Suprapubic skin (tissue), 4 donors: ENCODE data around the gene HPSE2. TPM values are rescaled to one million over a fixed set of nuclear protein-coding genes. Genes with fewer than 3 reads are reported as not detected.

ENCODE experiments used
- DNase-seq, 2 donors: peaks; one replicate each; pipeline ENCODE4 v3.0.0-alpha.2; 2019; ENCODE audit warnings: low spot score in 2 of 2
- H3K27ac ChIP-seq: fragments of 200-600 bp; sonication (generic); one replicate; pipeline ENCODE4 v1.5.1; 2019
- H3K27me3 ChIP-seq: fragments of 200-600 bp; sonication (generic); one replicate; pipeline ENCODE4 v1.5.1; 2019
- H3K36me3 ChIP-seq: fragments of 200-600 bp; sonication (generic); one replicate; pipeline ENCODE4 v1.5.1; 2019
- H3K4me1 ChIP-seq: fragments of 200-600 bp; sonication (generic); one replicate; pipeline ENCODE4 v1.5.1; 2019
- H3K4me3 ChIP-seq: fragments of 200-600 bp; sonication (generic); one replicate; pipeline ENCODE4 v1.5.1; 2019; ENCODE audit warnings: mild to moderate bottlenecking
- H3K9me3 ChIP-seq: fragments of 200-600 bp; sonication (generic); one replicate; pipeline ENCODE4 v1.5.1; 2019
- EP300 ChIP-seq: sonication (generic); formaldehyde crosslinking; IDR thresholded peaks from one replicate; pipeline ENCODE4 v1.6.1; 2017; ENCODE audit warnings: antibody characterized with exemption
- POLR2A ChIP-seq, 2 donors: fragments of 450-650 bp; IDR thresholded peaks; one replicate each; pipeline ENCODE4 v1.6.1; 2017; ENCODE audit warnings: antibody characterized with exemption in 2 of 2, mild to moderate bottlenecking in 2 of 2, moderate library complexity in 2 of 2
- POLR2AphosphoS5 ChIP-seq, 3 donors: sonication (generic); formaldehyde crosslinking; IDR thresholded peaks; one replicate each; pipeline ENCODE4 v1.6.1; 2017; ENCODE audit warnings: antibody characterized with exemption in 3 of 3
- WGBS: methylation state at CpG from one replicate; pipeline ENCODE4 v1.1.5; 2018; 5-methylcytosine and 5-hydroxymethylcytosine counted together
- total RNA-seq, 4 donors: library from RNA; depleted of rRNA; stranded (reverse); fragments of >200 nt; gene quantifications; one replicate each; pipeline ENCODE4 v1.1.0, GENCODE V29; 2016
- TF ChIP-seq, protein P1 (sequence below), 2 donors: fragments of 200-600 bp in 1 of 2; fragments of 450-650 bp in 1 of 2; sonication (generic) in 1 of 2; IDR thresholded peaks; one replicate each; pipeline ENCODE4 v1.5.1; 2016 to 2019; ENCODE audit warnings: antibody characterized with exemption in 2 of 2, mild to moderate bottlenecking in 1 of 2, moderate library complexity in 1 of 2

The HPSE2 gene
- total RNA-seq, 4 donors from 2014 or later: 0.95 to 1.3 (median 0.99) TPM

DNA sequence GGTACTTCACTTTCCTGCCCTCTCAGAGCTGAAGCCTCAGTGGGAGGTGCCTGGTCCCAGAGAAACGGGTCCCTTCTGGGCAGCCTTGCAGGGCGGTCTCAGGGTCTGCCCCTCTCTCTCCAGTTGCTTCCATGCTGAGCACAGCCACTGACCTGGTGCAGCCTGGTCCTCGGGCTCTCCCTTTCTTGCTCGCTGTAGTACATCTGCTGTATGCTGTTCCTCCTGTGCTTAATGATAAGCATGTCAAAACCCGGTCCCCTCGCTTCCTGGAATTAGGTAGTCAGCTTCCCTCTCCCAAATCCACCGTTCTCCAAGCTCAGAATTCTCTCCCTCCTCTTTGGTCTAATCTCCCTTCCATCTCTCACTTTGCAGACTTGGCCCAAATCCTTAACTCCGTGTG lies 777.9 kb downstream of the HPSE2 start:
- no peak for TF ChIP-seq EP300
- TF ChIP-seq POLR2A (IDR thresholded peaks at IDR 0.05): no peak
- no peak for TF ChIP-seq POLR2AphosphoS5 (IDR thresholded peaks at IDR 0.05)
- TF ChIP-seq, protein P1, sequence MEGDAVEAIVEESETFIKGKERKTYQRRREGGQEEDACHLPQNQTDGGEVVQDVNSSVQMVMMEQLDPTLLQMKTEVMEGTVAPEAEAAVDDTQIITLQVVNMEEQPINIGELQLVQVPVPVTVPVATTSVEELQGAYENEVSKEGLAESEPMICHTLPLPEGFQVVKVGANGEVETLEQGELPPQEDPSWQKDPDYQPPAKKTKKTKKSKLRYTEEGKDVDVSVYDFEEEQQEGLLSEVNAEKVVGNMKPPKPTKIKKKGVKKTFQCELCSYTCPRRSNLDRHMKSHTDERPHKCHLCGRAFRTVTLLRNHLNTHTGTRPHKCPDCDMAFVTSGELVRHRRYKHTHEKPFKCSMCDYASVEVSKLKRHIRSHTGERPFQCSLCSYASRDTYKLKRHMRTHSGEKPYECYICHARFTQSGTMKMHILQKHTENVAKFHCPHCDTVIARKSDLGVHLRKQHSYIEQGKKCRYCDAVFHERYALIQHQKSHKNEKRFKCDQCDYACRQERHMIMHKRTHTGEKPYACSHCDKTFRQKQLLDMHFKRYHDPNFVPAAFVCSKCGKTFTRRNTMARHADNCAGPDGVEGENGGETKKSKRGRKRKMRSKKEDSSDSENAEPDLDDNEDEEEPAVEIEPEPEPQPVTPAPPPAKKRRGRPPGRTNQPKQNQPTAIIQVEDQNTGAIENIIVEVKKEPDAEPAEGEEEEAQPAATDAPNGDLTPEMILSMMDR (IDR thresholded peaks at IDR 0.05): no peak
- DNase-seq: no peak
- 37% methylated on average over 8 of the region's 8 CpGs for WGBS
- peaks cover 7% of the 10 kb centered on the region for H3K4me1 ChIP-seq
- H3K36me3 ChIP-seq: no peaks in the 10 kb centered on the region
- no peak overlapping the region for H3K4me3 ChIP-seq
- H3K27me3 ChIP-seq: peaks cover 6% of the 10 kb centered on the region
- no peaks in the 10 kb centered on the region for H3K9me3 ChIP-seq
- H3K27ac ChIP-seq: no peak overlapping the region

DNA sequence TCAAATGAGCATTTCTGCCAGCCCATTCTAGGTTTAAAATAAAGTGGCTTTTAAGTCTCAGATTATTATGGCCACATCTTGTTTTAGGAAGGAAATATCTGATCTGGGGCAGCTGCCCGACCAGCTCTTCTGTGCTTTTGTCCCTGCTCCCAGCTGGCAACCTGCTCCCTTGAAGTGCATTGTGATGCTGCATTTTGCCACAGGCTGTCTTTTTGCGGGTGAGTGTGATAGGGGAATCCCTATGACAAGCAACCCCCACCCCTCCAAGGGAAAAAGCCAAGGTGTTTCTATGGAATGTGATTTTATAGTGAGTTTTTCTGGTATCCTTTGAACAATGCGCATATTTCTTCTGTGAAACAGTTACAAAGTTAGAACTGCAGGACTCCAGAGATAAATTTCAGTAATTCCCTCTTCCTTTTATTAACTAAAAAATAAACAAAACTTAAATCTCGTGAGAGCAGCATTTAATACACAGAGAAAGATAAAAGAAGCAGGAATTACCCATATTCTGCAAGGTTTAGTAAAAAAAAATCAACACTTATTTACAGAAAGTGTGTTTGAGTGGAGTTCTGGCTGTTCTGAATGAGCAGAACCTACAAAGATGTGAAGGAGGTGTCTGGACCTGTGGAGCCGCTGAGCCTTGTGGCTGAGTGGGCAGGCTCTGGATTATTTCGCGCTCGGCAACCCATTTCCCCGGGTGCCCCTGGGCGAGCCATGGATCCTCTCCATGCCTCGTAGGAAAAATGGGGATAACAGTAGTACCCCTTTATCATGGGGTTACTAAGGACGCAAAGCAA lies 778.8 kb downstream of the HPSE2 start:
- WGBS: 54% methylated on average over 12 of the region's 12 CpGs
- no peak for TF ChIP-seq POLR2AphosphoS5 (IDR thresholded peaks at IDR 0.05)
- TF ChIP-seq POLR2A (IDR thresholded peaks at IDR 0.05): no peak
- TF ChIP-seq, protein P1 (IDR thresholded peaks at IDR 0.05): no peak
- no peak for TF ChIP-seq EP300
- Histone ChIP-seq H3K4me1 (peaks cover 7% of the 10 kb centered on the region), H3K27me3 (peaks cover 6% of the 10 kb centered on the region), H3K36me3 (no peaks in the 10 kb centered on the region), H3K27ac (no peak overlapping the region), H3K4me3 (no peak overlapping the region), H3K9me3 (no peaks in the 10 kb centered on the region)
- no peak for DNase-seq

DNA sequence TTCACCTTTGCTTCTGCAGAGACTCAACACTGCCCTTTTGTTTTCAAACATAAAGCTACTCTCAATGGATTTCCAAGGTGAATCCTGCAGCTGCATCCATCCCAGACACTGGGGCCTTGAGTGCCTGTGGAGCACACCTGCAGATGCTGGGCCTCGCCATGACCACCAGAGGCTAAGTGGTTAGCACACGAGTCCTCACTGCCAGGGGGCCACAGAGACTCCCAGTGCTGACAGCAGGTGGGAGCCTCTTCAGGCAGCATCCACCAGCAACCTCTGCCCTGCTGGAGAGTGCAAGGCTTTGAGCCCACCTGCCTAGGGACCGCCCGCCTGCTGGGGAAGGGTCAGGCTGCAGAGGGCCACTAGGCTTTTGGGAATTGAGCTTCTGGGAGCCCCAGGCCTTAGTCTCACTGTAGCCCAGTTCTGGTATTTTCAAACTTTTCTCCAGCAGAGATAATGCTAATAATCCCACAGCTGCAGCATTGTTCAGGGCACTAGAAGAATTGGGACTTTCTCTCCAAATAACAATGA lies 779.5 kb downstream of the HPSE2 start:
- no peak for DNase-seq
- Histone ChIP-seq H3K36me3 (no peaks in the 10 kb centered on the region), H3K27me3 (peaks cover 6% of the 10 kb centered on the region), H3K4me3 (no peak overlapping the region), H3K4me1 (peaks cover 7% of the 10 kb centered on the region), H3K27ac (no peak overlapping the region), H3K9me3 (no peaks in the 10 kb centered on the region)
- no peak for TF ChIP-seq POLR2AphosphoS5 (IDR thresholded peaks at IDR 0.05)
- no peak for TF ChIP-seq EP300
- TF ChIP-seq POLR2A (IDR thresholded peaks at IDR 0.05): no peak
- TF ChIP-seq, protein P1 (IDR thresholded peaks at IDR 0.05): no peak
- WGBS: 92% methylated on average over 4 of the region's 4 CpGs

DNA sequence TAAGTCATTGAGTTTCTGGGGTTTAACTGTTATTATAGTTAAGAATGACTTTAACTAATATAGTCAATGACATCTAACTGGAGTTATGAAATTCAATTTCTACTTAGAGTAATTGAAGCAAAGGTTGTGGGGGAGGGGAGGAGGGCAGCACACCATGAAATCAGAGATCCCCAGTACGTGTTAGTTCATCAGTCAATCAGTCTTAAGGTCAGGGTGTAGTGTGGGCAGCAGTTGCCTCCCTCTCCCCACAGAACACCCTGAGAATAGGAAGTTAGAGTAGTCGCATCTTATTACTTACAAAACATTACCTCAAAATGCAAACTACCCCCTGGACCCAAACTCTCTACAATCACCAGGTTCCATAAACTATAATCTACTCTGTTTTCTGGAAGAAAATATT lies 781.9 kb downstream of the HPSE2 start:
- H3K36me3 ChIP-seq: no peaks in the 10 kb centered on the region
- peaks cover 6% of the 10 kb centered on the region for H3K27me3 ChIP-seq
- no peak for DNase-seq
- 80% methylated on average over 2 of the region's 2 CpGs for WGBS
- H3K9me3 ChIP-seq: no peaks in the 10 kb centered on the region
- no peak overlapping the region for H3K27ac ChIP-seq
- H3K4me3 ChIP-seq: no peak overlapping the region
- no peak for TF ChIP-seq EP300
- TF ChIP-seq POLR2A (IDR thresholded peaks at IDR 0.05): no peak
- no peak for TF ChIP-seq POLR2AphosphoS5 (IDR thresholded peaks at IDR 0.05)
- TF ChIP-seq, protein P1 (IDR thresholded peaks at IDR 0.05): no peak
- H3K4me1 ChIP-seq: no peaks in the 10 kb centered on the region

DNA sequence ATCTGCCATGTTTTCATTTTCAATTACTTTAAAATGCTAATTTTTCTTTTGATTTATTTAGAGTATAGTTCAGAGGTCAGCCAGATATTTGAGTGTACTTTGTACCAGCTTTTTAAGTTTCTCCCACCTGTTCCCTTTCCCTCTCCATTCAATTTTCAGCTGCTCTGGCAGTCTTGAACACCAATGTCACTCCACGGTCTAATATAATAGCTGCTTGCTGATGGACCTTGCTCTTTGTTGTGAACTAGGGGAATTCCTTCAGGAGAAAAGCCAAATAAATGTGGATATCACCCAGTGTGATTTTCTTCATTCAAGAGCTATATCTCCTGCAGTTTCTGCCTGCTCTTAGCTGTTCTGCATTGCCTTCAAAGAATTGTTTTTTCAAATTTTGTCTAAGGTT lies 785.0 kb downstream of the HPSE2 start:
- peaks cover 11% of the 10 kb centered on the region for H3K4me1 ChIP-seq
- no peak for TF ChIP-seq POLR2AphosphoS5 (IDR thresholded peaks at IDR 0.05)
- no peak for TF ChIP-seq POLR2A (IDR thresholded peaks at IDR 0.05)
- TF ChIP-seq EP300: no peak
- TF ChIP-seq, protein P1 (IDR thresholded peaks at IDR 0.05): no peak
- no peak overlapping the region for H3K4me3 ChIP-seq
- H3K9me3 ChIP-seq: no peaks in the 10 kb centered on the region
- H3K27me3 ChIP-seq: no peaks in the 10 kb centered on the region
- no peaks in the 10 kb centered on the region for H3K36me3 ChIP-seq
- no peak overlapping the region for H3K27ac ChIP-seq
- 83% methylated on average over 1 of the region's 1 CpG for WGBS
- no peak for DNase-seq
